GM12874 (cell line): ENCODE results near the gene DSPP.

Source experiments
- CTCF ChIP-seq: IDR thresholded peaks from 2 replicates; pipeline ENCODE4 v1.5.1; 2011; ENCODE audit warnings: low read depth, mild to moderate bottlenecking, control low read depth, low read length, moderate library complexity; ENCODE audit not compliant: insufficient read depth

The DSPP gene

GRCh38 chr4:87631668-87632067 lies 23.3 kb downstream of the DSPP start:
- no peak for TF ChIP-seq CTCF

- TF ChIP-seq CTCF, result no peak
Measured at GRCh38 chr4:87632469-87632868, 24.1 kb downstream of the DSPP start.

- TF ChIP-seq CTCF, result no peak
Measured at GRCh38 chr4:87633243-87633642, 24.9 kb downstream of the DSPP start.

GRCh38 chr4:87644286-87644685 lies 36.0 kb downstream of the DSPP start:
- no peak for TF ChIP-seq CTCF

GRCh38 chr4:87649980-87650379 lies 41.7 kb downstream of the DSPP start, which contains the start of gene DMP1:
DMP1 (plus strand) TSS chr4:87650280; CDS start chr4:87656493, 6,213 bp downstream.
- no peak for TF ChIP-seq CTCF

- no peak for TF ChIP-seq CTCF
Measured at GRCh38 chr4:87650938-87651337, 42.6 kb downstream of the DSPP start.

- no peak for TF ChIP-seq CTCF
Measured at GRCh38 chr4:87651941-87652340, 43.6 kb downstream of the DSPP start.
